ENCODE measurements around the gene PRRC2C.
"Not testable (repeated sequence)": the region's sequence is repeated elsewhere in the genome, so short reads cannot be mapped to it uniquely, and the experiment has no call there.

PRRC2C gene

GRCh38 chr1:171615122-171615906 is 130.0 kb downstream of the PRRC2C start:
- not testable (repeated sequence) for H3K36me3 ChIP-seq (ENCODE audit: control insufficient read depth, low read depth, low read length); H3K4me1 ChIP-seq (ENCODE audit: control insufficient read depth, low read depth, low read length); H3K4me3 ChIP-seq (ENCODE audit: low read length); H3K27ac ChIP-seq (ENCODE audit: low read length); H3K9ac ChIP-seq (ENCODE audit: low read length); H3K27me3 ChIP-seq (ENCODE audit: control insufficient read depth, insufficient read depth, low read length); H3K9me3 ChIP-seq (ENCODE audit: control insufficient read depth, low read depth, low read length)

- no peaks in the 10 kb centered on the region for H3K9me3 ChIP-seq (ENCODE audit: control insufficient read depth, low read depth, low read length)
- no peaks in the 10 kb centered on the region for H3K36me3 ChIP-seq (ENCODE audit: control insufficient read depth, low read depth, low read length)
- H3K27ac ChIP-seq (ENCODE audit: low read length): no peak overlapping the region
- no peak overlapping the region for H3K9ac ChIP-seq (ENCODE audit: low read length)
- peaks cover 4% of the 10 kb centered on the region for H3K4me1 ChIP-seq (ENCODE audit: control insufficient read depth, low read depth, low read length)
- no peak overlapping the region for H3K4me3 ChIP-seq (ENCODE audit: low read length)
- no peaks in the 10 kb centered on the region for H3K27me3 ChIP-seq (ENCODE audit: control insufficient read depth, insufficient read depth, low read length)
Observed at GRCh38 chr1:171616586-171616985, 131.3 kb downstream of the PRRC2C start.

- no peak within 1 kb of the TSS for H3K27ac ChIP-seq (ENCODE audit: low read length)
- H3K9me3 ChIP-seq (ENCODE audit: control insufficient read depth, low read depth, low read length): no peaks in the 10 kb centered on the region
- H3K4me1 ChIP-seq (ENCODE audit: control insufficient read depth, low read depth, low read length): peaks cover 7% of the 10 kb centered on the region
- no peak within 1 kb of the TSS for H3K4me3 ChIP-seq (ENCODE audit: low read length)
- H3K27me3 ChIP-seq (ENCODE audit: control insufficient read depth, insufficient read depth, low read length): no peaks in the 10 kb centered on the region
- H3K36me3 ChIP-seq (ENCODE audit: control insufficient read depth, low read depth, low read length): no peaks in the 10 kb centered on the region
- H3K9ac ChIP-seq (ENCODE audit: low read length): no peak within 1 kb of the TSS
Observed at GRCh38 chr1:171622152-171622462, 136.8 kb downstream of the PRRC2C start, which contains the start of gene MYOCOS. Gene MYOCOS (plus strand): TSS chr1:171622243. CDS start chr1:171623884, 1,641 bp downstream.

DNA sequence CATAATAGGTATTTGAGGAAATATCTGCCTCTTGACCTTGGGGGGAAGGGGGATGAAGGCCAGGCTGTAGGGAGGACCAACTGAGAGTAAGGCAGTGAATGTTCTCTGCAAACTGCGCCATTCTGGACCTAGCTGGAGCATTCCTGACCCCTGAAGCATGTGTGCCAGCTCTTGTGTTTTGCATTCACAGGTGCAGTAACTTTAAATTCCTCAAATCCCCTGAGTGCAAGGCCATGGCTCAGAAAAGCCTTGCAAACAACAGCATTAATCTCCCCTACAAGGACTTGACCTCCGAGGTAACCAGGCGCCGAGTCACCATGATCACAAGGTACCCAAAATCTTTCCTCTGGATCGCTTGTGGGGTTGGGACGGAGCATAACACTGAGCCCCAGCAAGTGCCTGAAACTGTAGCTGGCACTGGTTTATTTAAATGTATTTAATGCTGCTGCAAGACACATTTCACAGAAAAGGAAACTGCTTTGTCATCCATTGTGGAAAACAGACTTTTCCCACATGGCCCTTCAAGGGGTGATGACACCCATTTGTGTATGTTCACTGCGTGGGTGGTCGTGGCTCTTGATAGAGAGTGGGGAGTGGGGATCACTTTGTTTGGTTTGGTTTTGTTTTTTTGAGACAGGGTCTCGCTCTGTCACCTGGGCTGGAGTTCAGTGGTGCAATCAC is 138.5 kb downstream of the PRRC2C start:
- H3K4me1 ChIP-seq (ENCODE audit: control insufficient read depth, low read depth, low read length): peaks cover 7% of the 10 kb centered on the region
- no peak overlapping the region for H3K4me3 ChIP-seq (ENCODE audit: low read length)
- no peak overlapping the region for H3K9ac ChIP-seq (ENCODE audit: low read length)
- H3K27me3 ChIP-seq (ENCODE audit: control insufficient read depth, insufficient read depth, low read length): no peaks in the 10 kb centered on the region
- no peak overlapping the region for H3K27ac ChIP-seq (ENCODE audit: low read length)
- no peaks in the 10 kb centered on the region for H3K9me3 ChIP-seq (ENCODE audit: control insufficient read depth, low read depth, low read length)
- H3K36me3 ChIP-seq (ENCODE audit: control insufficient read depth, low read depth, low read length): no peaks in the 10 kb centered on the region

- H3K9ac ChIP-seq (ENCODE audit: low read length): no peak overlapping the region
- H3K4me3 ChIP-seq (ENCODE audit: low read length): no peak overlapping the region
- H3K27ac ChIP-seq (ENCODE audit: low read length): no peak overlapping the region
- no peaks in the 10 kb centered on the region for H3K9me3 ChIP-seq (ENCODE audit: control insufficient read depth, low read depth, low read length)
- no peaks in the 10 kb centered on the region for H3K27me3 ChIP-seq (ENCODE audit: control insufficient read depth, insufficient read depth, low read length)
- peaks cover 5% of the 10 kb centered on the region for H3K4me1 ChIP-seq (ENCODE audit: control insufficient read depth, low read depth, low read length)
- no peaks in the 10 kb centered on the region for H3K36me3 ChIP-seq (ENCODE audit: control insufficient read depth, low read depth, low read length)
Observed at GRCh38 chr1:171625225-171625624, 139.9 kb downstream of the PRRC2C start.

DNA sequence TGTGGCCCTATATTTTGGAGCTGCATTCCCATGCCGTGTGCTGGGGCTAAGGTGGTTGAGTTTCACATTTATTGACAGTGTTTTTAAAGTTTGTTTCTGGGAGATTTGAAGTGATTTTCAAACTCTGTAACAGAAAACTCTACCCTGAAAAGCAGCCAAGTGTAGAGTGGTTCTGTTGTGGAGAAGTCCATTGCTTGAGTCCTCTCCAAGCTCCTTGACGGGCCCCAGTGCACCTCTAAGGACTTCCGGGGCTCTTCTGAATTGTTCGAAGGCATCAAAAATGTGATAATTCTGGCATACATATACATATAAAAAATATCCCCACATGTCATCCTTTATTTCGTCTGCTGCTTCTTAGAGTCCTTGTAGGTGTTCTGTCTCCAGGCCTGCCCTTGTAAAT is 141.7 kb downstream of the PRRC2C start:
- no peak overlapping the region for H3K27ac ChIP-seq (ENCODE audit: low read length)
- peaks cover 3% of the 10 kb centered on the region for H3K4me1 ChIP-seq (ENCODE audit: control insufficient read depth, low read depth, low read length)
- H3K9ac ChIP-seq (ENCODE audit: low read length): no peak overlapping the region
- H3K27me3 ChIP-seq (ENCODE audit: control insufficient read depth, insufficient read depth, low read length): no peaks in the 10 kb centered on the region
- no peaks in the 10 kb centered on the region for H3K36me3 ChIP-seq (ENCODE audit: control insufficient read depth, low read depth, low read length)
- H3K9me3 ChIP-seq (ENCODE audit: control insufficient read depth, low read depth, low read length): no peaks in the 10 kb centered on the region
- H3K4me3 ChIP-seq (ENCODE audit: low read length): no peak overlapping the region

- Histone ChIP-seq H3K9ac (ENCODE audit: low read length) (no peak overlapping the region), H3K27ac (ENCODE audit: low read length) (no peak overlapping the region), H3K4me3 (ENCODE audit: low read length) (no peak overlapping the region), H3K36me3 (ENCODE audit: control insufficient read depth, low read depth, low read length) (no peaks in the 10 kb centered on the region), H3K27me3 (ENCODE audit: control insufficient read depth, insufficient read depth, low read length) (no peaks in the 10 kb centered on the region), H3K9me3 (ENCODE audit: control insufficient read depth, low read depth, low read length) (no peaks in the 10 kb centered on the region), H3K4me1 (ENCODE audit: control insufficient read depth, low read depth, low read length) (no peaks in the 10 kb centered on the region)
Observed at GRCh38 chr1:171628225-171628624, 142.9 kb downstream of the PRRC2C start.

- Histone ChIP-seq H3K4me3 (ENCODE audit: low read length) (no peak overlapping the region), H3K27me3 (ENCODE audit: control insufficient read depth, insufficient read depth, low read length) (no peaks in the 10 kb centered on the region), H3K36me3 (ENCODE audit: control insufficient read depth, low read depth, low read length) (no peaks in the 10 kb centered on the region), H3K27ac (ENCODE audit: low read length) (no peak overlapping the region), H3K9ac (ENCODE audit: low read length) (no peak overlapping the region), H3K9me3 (ENCODE audit: control insufficient read depth, low read depth, low read length) (no peaks in the 10 kb centered on the region), H3K4me1 (ENCODE audit: control insufficient read depth, low read depth, low read length) (peaks cover 1% of the 10 kb centered on the region)
Observed at GRCh38 chr1:171635661-171636060, 150.3 kb downstream of the PRRC2C start.

GRCh38 chr1:171636141-171636540 is 150.8 kb downstream of the PRRC2C start:
- Histone ChIP-seq H3K36me3 (ENCODE audit: control insufficient read depth, low read depth, low read length) (no peaks in the 10 kb centered on the region), H3K27ac (ENCODE audit: low read length) (no peak overlapping the region), H3K9me3 (ENCODE audit: control insufficient read depth, low read depth, low read length) (no peaks in the 10 kb centered on the region), H3K4me3 (ENCODE audit: low read length) (no peak overlapping the region), H3K4me1 (ENCODE audit: control insufficient read depth, low read depth, low read length) (peaks cover 6% of the 10 kb centered on the region), H3K27me3 (ENCODE audit: control insufficient read depth, insufficient read depth, low read length) (no peaks in the 10 kb centered on the region), H3K9ac (ENCODE audit: low read length) (no peak overlapping the region)

DNA sequence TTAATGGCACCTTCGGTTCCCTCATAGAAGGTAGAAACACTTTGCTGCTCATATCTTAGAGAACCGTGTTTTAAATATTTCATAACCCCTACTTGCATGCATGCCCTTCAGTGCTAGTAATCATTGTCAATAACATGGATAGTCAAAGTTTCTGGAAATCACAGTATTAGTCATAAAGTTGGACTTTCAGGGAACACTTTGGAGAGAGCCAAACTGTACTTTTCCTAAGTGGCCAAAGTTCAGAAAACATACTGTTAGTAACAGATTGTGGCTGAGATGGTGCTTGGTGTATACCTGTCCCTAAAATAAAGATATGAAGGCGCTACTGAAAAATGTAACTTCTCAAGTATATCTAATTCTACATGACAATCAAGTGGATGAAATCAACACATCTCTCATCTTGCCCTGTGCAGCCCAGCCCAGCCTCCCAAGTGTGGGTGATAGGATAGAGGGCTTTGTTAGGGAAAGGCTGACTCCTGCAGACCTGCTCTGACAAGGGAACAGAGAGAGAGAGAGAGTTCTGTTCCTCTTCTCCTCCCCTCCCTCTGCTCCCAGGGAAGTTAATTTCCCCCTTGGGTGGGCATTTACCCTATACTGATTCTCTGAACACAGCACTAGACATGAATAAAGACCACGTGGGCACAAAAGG is 152.7 kb downstream of the PRRC2C start:
- no peak overlapping the region for H3K9ac ChIP-seq (ENCODE audit: low read length)
- no peak overlapping the region for H3K27ac ChIP-seq (ENCODE audit: low read length)
- no peaks in the 10 kb centered on the region for H3K36me3 ChIP-seq (ENCODE audit: control insufficient read depth, low read depth, low read length)
- no peak overlapping the region for H3K4me3 ChIP-seq (ENCODE audit: low read length)
- H3K27me3 ChIP-seq (ENCODE audit: control insufficient read depth, insufficient read depth, low read length): no peaks in the 10 kb centered on the region
- H3K4me1 ChIP-seq (ENCODE audit: control insufficient read depth, low read depth, low read length): peaks cover 14% of the 10 kb centered on the region
- H3K9me3 ChIP-seq (ENCODE audit: control insufficient read depth, low read depth, low read length): no peaks in the 10 kb centered on the region

GRCh38 chr1:171640225-171640624 is 154.9 kb downstream of the PRRC2C start:
- no peak overlapping the region for H3K4me3 ChIP-seq (ENCODE audit: low read length)
- H3K27ac ChIP-seq (ENCODE audit: low read length): no peak overlapping the region
- no peak overlapping the region for H3K9ac ChIP-seq (ENCODE audit: low read length)
- H3K4me1 ChIP-seq (ENCODE audit: control insufficient read depth, low read depth, low read length): peaks cover 14% of the 10 kb centered on the region
- no peaks in the 10 kb centered on the region for H3K9me3 ChIP-seq (ENCODE audit: control insufficient read depth, low read depth, low read length)
- no peaks in the 10 kb centered on the region for H3K36me3 ChIP-seq (ENCODE audit: control insufficient read depth, low read depth, low read length)
- H3K27me3 ChIP-seq (ENCODE audit: control insufficient read depth, insufficient read depth, low read length): no peaks in the 10 kb centered on the region

Data from iPS-18a (cell line).